Hematopoietic multipotent progenitor cell treated with erythropoietin and hydrocortisone succinate and interleukin-3 and kit ligand, for 15 days (in vitro differentiated cells): ENCODE results near the gene EYA4.

Experiments used
- DNase-seq: peaks from one replicate; pipeline ENCODE4 v3.0.0-alpha.2; 2015; ENCODE audit warnings: low spot score

Gene EYA4

GRCh38 chr6:133404151-133404550 lies 163.0 kb downstream of the EYA4 start:
- DNase-seq, result no peak

- no peak for DNase-seq
Measured at GRCh38 chr6:133404728-133405127, 163.6 kb downstream of the EYA4 start.

GRCh38 chr6:133407320-133408100 lies 166.4 kb downstream of the EYA4 start:
- DNase-seq, result no peak

GRCh38 chr6:133408132-133408531 lies 167.0 kb downstream of the EYA4 start:
- no peak for DNase-seq

- no peak for DNase-seq
Measured at GRCh38 chr6:133408543-133408942, 167.4 kb downstream of the EYA4 start.

GRCh38 chr6:133410638-133411435 lies 169.7 kb downstream of the EYA4 start:
- DNase-seq, result no peak

GRCh38 chr6:133411757-133412156 lies 170.6 kb downstream of the EYA4 start:
- no peak for DNase-seq

- no peak for DNase-seq
Measured at GRCh38 chr6:133415262-133415661, 174.1 kb downstream of the EYA4 start.

- no peak for DNase-seq
Measured at GRCh38 chr6:133418108-133418507, 177.0 kb downstream of the EYA4 start.

- DNase-seq, result no peak
Measured at GRCh38 chr6:133423242-133423641, 182.1 kb downstream of the EYA4 start.

GRCh38 chr6:133424359-133424758 lies 183.2 kb downstream of the EYA4 start:
- DNase-seq, result no peak

GRCh38 chr6:133426038-133426437 lies 184.9 kb downstream of the EYA4 start:
- DNase-seq, result no peak

- DNase-seq, result no peak
Measured at GRCh38 chr6:133428295-133428694, 187.1 kb downstream of the EYA4 start.

GRCh38 chr6:133430530-133430929 lies 189.4 kb downstream of the EYA4 start:
- no peak for DNase-seq

GRCh38 chr6:133431031-133431430 lies 189.9 kb downstream of the EYA4 start:
- no peak for DNase-seq

GRCh38 chr6:133432021-133432989 lies 191.1 kb downstream of the EYA4 start:
- DNase-seq, result no peak

- no peak for DNase-seq
Measured at GRCh38 chr6:133435065-133435728, 194.0 kb downstream of the EYA4 start.

- DNase-seq, result no peak
Measured at GRCh38 chr6:133436652-133437051, 195.5 kb downstream of the EYA4 start.

GRCh38 chr6:133441491-133441890 lies 200.3 kb downstream of the EYA4 start:
- no peak for DNase-seq

GRCh38 chr6:133446789-133447188 lies 205.6 kb downstream of the EYA4 start:
- no peak for DNase-seq

GRCh38 chr6:133447924-133448323 lies 206.8 kb downstream of the EYA4 start:
- DNase-seq, result no peak

- no peak for DNase-seq
Measured at GRCh38 chr6:133456439-133456838, 215.3 kb downstream of the EYA4 start.
